RWPE1 (cell line): Measurements from ENCODE around the gene ELK3.

ENCODE experiments used
- CTCF ChIA-PET: fragments of 350-600 bp; sonication (Branson Sonifier 250); formaldehyde crosslinking; extraction: SDS; loops from one replicate; lab custom pipeline; 2021; lab: Yijun Ruan, JAX
- POLR2A ChIA-PET: fragments of 400-600 bp; formaldehyde crosslinking; extraction: SDS; loops from one replicate; lab custom pipeline; 2020; ENCODE audit warnings: antibody characterized with exemption; ENCODE audit not compliant: low non-redundant PET; lab: Yijun Ruan, JAX
- DNase-seq: peaks from one replicate; pipeline ENCODE4 v3.0.0; 2012; ENCODE audit warnings: low spot score
- H3K27ac ChIP-seq: fragments of 450-650 bp; 2 replicates; pipeline ENCODE4 v1.5.1; 2017
- TF ChIP-seq, protein P1 (sequence below): fragments of 450-650 bp; conservative IDR thresholded peaks from 2 replicates; pipeline ENCODE4 v1.5.1; 2017; ENCODE audit warnings: low read depth, mild to moderate bottlenecking

The ELK3 gene

DNA sequence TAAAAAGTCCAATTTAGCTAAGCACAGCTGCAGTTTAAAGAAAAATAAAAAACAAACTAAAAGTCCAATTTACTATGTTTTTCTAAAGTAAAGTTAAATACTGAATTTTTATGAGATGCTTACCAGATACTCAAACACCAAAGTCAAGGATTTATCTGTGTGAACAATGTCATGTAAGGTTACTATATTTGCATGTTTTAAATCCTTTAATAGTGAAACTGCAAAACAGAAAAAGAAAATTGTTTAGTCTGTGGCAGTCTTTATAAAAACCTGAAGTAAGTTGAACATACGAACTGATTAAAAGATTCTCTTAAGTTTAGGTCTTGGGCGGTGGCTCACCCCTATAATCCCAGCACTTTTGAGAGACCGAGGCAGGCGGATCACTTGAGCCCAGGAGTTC, 103.3 kb downstream of the ELK3 start:
- CTCF ChIA-PET, result interaction anchor here (0.7 kb wide), 1 partner anchor 405 kb away, joined by 3 read pairs; no protein-coding TSS in a partner anchor
- no peak for DNase-seq
- POLR2A ChIA-PET, result no interaction called here
- TF ChIP-seq, protein P1, sequence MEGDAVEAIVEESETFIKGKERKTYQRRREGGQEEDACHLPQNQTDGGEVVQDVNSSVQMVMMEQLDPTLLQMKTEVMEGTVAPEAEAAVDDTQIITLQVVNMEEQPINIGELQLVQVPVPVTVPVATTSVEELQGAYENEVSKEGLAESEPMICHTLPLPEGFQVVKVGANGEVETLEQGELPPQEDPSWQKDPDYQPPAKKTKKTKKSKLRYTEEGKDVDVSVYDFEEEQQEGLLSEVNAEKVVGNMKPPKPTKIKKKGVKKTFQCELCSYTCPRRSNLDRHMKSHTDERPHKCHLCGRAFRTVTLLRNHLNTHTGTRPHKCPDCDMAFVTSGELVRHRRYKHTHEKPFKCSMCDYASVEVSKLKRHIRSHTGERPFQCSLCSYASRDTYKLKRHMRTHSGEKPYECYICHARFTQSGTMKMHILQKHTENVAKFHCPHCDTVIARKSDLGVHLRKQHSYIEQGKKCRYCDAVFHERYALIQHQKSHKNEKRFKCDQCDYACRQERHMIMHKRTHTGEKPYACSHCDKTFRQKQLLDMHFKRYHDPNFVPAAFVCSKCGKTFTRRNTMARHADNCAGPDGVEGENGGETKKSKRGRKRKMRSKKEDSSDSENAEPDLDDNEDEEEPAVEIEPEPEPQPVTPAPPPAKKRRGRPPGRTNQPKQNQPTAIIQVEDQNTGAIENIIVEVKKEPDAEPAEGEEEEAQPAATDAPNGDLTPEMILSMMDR, result no peak
- H3K27ac ChIP-seq, result no peak overlapping the region

- TF ChIP-seq, protein P1, result no peak
- ChIA-PET CTCF (interaction anchor here (0.9 kb wide), 1 partner anchor 49 kb away, joined by 3 read pairs; no protein-coding TSS in a partner anchor), POLR2A (no interaction called here)
- DNase-seq, result no peak
- H3K27ac ChIP-seq, result no peak overlapping the region
These were observed 105.9 kb downstream of the ELK3 start for GRCh38 chr12:96300064-96300463.

DNA sequence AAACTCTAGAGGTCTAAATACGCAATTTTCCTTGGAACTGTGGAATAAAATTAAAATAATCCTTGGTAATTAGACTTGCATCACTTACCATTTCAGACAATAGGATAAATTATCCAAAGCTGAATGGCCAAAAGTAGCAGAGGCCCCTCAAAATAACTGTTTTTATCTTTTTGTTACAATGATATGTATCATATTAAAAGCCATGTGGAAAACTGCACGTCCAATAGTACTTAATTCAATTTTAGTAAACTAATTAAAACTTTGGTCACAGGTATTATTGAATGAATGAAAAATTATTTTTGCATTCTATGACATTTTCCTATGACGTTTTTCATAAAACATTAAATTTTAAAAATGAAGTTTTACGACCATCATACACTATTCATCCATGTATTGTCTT, 107.6 kb downstream of the ELK3 start:
- no peak for DNase-seq
- POLR2A ChIA-PET, result no interaction called here
- no peak overlapping the region for H3K27ac ChIP-seq
- CTCF ChIA-PET, result no interaction called here
- TF ChIP-seq, protein P1, result no peak

DNA sequence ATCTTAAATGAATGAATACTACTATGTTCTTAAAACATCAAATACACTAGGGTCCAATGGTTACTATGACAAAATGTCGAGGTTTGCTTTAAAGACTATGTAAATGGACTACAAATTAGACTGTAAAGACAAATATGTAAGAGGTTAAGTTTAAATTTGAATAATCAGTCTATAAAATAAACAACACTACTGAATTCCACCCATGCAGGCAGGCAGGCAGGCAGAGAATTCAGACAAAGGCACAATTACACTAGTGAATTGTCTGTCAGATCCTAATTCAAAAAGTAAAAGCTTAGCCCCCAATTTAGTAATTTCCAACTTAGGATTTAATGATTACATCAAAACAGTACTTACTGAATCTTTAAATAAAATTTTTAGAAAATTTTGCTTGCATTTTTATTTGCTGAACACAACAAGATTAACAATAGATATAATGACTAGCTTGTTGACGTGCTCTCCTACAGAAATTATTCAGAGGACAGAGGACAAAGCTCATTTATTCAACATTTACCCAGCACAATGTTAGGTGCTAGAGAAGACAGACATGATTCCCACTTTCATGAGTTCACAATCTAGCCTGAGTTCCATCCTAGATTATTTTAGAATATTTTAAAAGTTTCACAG, 108.6 kb downstream of the ELK3 start:
- TF ChIP-seq, protein P1, result no peak
- DNase-seq, result no peak
- CTCF ChIA-PET, result interaction anchor here (0.8 kb wide), 1 partner anchor 16 kb away, joined by 4 read pairs; no protein-coding TSS in a partner anchor
- POLR2A ChIA-PET, result no interaction called here
- H3K27ac ChIP-seq, result no peak overlapping the region

GRCh38 chr12:96303653-96304052, 109.5 kb downstream of the ELK3 start:
- H3K27ac ChIP-seq, result no peak overlapping the region
- TF ChIP-seq, protein P1, result no peak
- ChIA-PET CTCF (interaction anchor here (0.6 to 0.8 kb wide), 2 partner anchors 17 to 81 kb away, joined by 4 read pairs; no protein-coding TSS in a partner anchor), POLR2A (no interaction called here)
- DNase-seq, result no peak

DNA sequence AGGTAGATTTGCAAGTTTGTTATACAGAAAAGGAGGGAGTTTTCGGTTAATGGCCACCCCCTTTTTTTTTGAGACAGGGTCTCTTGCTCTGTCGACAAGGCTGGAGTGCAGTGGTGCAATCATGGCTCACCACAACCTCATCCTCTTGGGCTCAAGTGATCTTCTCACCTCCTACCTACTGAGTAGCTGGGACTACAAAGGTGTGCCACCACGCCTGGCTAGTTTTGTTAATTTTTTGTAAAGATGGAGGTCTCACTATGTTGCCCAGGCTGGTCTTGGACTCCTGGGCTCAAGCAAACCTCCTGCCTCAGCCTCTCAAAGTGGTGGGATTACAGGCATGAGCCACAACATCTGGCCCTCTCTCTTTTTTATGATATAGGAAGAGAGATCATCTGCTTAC, 111.5 kb downstream of the ELK3 start:
- POLR2A ChIA-PET, result no interaction called here
- TF ChIP-seq, protein P1, result no peak
- CTCF ChIA-PET, result no interaction called here
- DNase-seq, result no peak
- H3K27ac ChIP-seq, result no peak overlapping the region
